Measurements from ENCODE around the gene SMCO4. TPM values are rescaled to one million over a fixed set of nuclear protein-coding genes. Genes with fewer than 3 reads are reported as not detected.

Gene SMCO4
- total RNA-seq, 1 donor from 2014 or later, result 35.1 TPM

DNA sequence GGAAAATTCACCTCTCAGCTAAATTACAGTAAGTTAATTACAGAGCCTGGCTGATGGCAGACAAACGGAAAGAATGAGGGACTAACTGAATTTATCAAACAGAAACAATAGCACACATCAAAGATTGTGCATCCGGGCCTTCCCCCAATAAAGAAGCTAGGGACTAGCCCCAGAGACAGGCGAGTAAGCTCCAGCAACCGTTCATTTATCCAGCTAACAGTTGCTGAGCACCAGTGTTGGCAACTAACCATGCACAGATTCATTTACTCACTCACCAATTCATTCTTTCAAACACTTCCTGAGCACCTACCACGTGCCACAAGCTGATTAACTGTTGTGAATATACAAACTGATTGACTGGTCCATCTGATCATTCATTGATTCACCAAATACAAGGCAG, 51.2 kb downstream of the SMCO4 start:
- peaks cover 44% of the 10 kb centered on the region for H3K4me1 ChIP-seq
- no peaks in the 10 kb centered on the region for H3K9me3 ChIP-seq (ENCODE audit: low read depth)

DNA sequence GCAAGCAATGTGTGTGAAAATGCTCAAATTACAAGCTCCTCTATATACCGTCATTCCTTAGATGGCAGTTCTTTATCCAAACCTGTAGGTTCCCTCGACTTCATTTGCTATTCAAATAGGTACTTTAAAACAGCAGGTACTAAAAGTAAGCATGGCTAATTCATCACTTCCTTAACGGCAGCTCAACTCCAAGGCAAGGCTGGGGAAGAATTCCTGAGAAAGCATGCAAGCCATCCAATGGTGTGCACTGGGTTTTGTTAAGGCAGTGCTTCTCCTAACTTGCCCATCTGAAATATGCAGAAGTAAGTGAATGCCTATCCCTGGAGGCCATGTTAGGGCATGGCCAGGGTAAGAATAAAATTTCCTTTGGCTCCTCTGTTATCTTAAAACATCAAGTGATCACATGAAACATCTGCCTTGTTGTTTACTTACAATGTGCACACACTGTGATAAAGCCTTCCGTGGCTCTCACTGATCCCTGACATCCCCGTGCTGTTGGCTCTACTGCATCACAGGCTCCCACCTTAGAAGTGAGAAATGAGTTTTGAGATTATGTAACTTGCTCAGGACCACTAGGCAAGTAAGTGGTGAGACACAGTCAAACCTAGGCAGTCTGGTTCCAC, 52.1 kb downstream of the SMCO4 start:
- Histone ChIP-seq H3K4me1 (peaks cover 52% of the 10 kb centered on the region), H3K27ac (no peak overlapping the region), H2AFZ (replicated peaks) (no peak overlapping the region), H3K9me3 (ENCODE audit: low read depth) (no peaks in the 10 kb centered on the region), H3K4me2 (no peak overlapping the region), H3K27me3 (no peaks in the 10 kb centered on the region), H3K36me3 (no peaks in the 10 kb centered on the region), H3F3A (ENCODE audit: low read depth) (no peaks in the 10 kb centered on the region), H4K20me1 (ENCODE audit: low read depth) (peaks cover 47% of the 10 kb centered on the region), H3K9ac (no peak overlapping the region), H3K79me2 (ENCODE audit: low read depth) (peaks cover 9% of the 10 kb centered on the region), H3K4me3 (no peak overlapping the region)
- H3K4me3 Mint-ChIP-seq, result no peak overlapping the region
- no peak for DNase-seq (ENCODE audit: low spot score)
- peak overlapping the region; percentile 46 for H3K27ac Mint-ChIP-seq
- peaks cover 20% of the 10 kb centered on the region for H3K36me3 Mint-ChIP-seq
- TF ChIP-seq EZH2 (IDR thresholded peaks at IDR 0.05), result no peak
- no peak for TF ChIP-seq EZH2phosphoT487 (IDR thresholded peaks at IDR 0.05)
- TF ChIP-seq CTCF (IDR thresholded peaks at IDR 0.05), result no peak
- H3K9me3 Mint-ChIP-seq, result no peaks in the 10 kb centered on the region
- peaks cover 23% of the 10 kb centered on the region for H3K4me1 Mint-ChIP-seq
- no peaks in the 10 kb centered on the region for H3K27me3 Mint-ChIP-seq (ENCODE audit: insufficient read depth, low read depth)

More for the DNA sequence above, 51.2 kb downstream of the SMCO4 start:
- peaks cover 9% of the 10 kb centered on the region for H3K79me2 ChIP-seq (ENCODE audit: low read depth)
- no peak overlapping the region for H3K9ac ChIP-seq
- H3K9me3 Mint-ChIP-seq, result no peaks in the 10 kb centered on the region
- H3K4me3 ChIP-seq, result no peak overlapping the region
- H3K4me1 Mint-ChIP-seq, result peaks cover 23% of the 10 kb centered on the region
- no peaks in the 10 kb centered on the region for H3K36me3 ChIP-seq
- H3K27ac ChIP-seq, result no peak overlapping the region
- no peak overlapping the region for H2AFZ ChIP-seq (replicated peaks)
- peaks cover 44% of the 10 kb centered on the region for H4K20me1 ChIP-seq (ENCODE audit: low read depth)
- no peak overlapping the region for H3K4me2 ChIP-seq
- H3K27ac Mint-ChIP-seq, result no peak overlapping the region
- no peaks in the 10 kb centered on the region for H3F3A ChIP-seq (ENCODE audit: low read depth)
- peaks cover 22% of the 10 kb centered on the region for H3K36me3 Mint-ChIP-seq
- no peak for TF ChIP-seq EZH2phosphoT487 (IDR thresholded peaks at IDR 0.05)
- no peak for TF ChIP-seq CTCF (IDR thresholded peaks at IDR 0.05)
- no peak for TF ChIP-seq EZH2 (IDR thresholded peaks at IDR 0.05)
- no peaks in the 10 kb centered on the region for H3K27me3 Mint-ChIP-seq (ENCODE audit: insufficient read depth, low read depth)
- H3K4me3 Mint-ChIP-seq, result no peak overlapping the region
- DNase-seq (ENCODE audit: low spot score), result no peak
- H3K27me3 ChIP-seq, result no peaks in the 10 kb centered on the region

GRCh38 chr11:93489841-93490240, 53.4 kb downstream of the SMCO4 start:
- H3K27me3 ChIP-seq, result no peaks in the 10 kb centered on the region
- no peak overlapping the region for H3K27ac ChIP-seq
- peaks cover 54% of the 10 kb centered on the region for H3K4me1 ChIP-seq
- no peaks in the 10 kb centered on the region for H3K9me3 ChIP-seq (ENCODE audit: low read depth)
- Mint-ChIP-seq H3K36me3 (peaks cover 12% of the 10 kb centered on the region), H3K4me1 (peaks cover 22% of the 10 kb centered on the region), H3K4me3 (no peak overlapping the region), H3K27me3 (ENCODE audit: insufficient read depth, low read depth) (no peaks in the 10 kb centered on the region), H3K9me3 (no peaks in the 10 kb centered on the region), H3K27ac (no peak overlapping the region)
- no peaks in the 10 kb centered on the region for H3K36me3 ChIP-seq
- DNase-seq (ENCODE audit: low spot score), result no peak
- TF ChIP-seq EZH2 (IDR thresholded peaks at IDR 0.05) (no peak), CTCF (IDR thresholded peaks at IDR 0.05) (no peak), EZH2phosphoT487 (IDR thresholded peaks at IDR 0.05) (no peak)
- no peak overlapping the region for H2AFZ ChIP-seq (replicated peaks)
- no peak overlapping the region for H3K4me3 ChIP-seq
- no peak overlapping the region for H3K4me2 ChIP-seq
- peaks cover 47% of the 10 kb centered on the region for H4K20me1 ChIP-seq (ENCODE audit: low read depth)
- H3F3A ChIP-seq (ENCODE audit: low read depth), result no peaks in the 10 kb centered on the region
- peaks cover 9% of the 10 kb centered on the region for H3K79me2 ChIP-seq (ENCODE audit: low read depth)
- H3K9ac ChIP-seq, result no peak overlapping the region
